ENCODE data around the gene PNN.
A peak's percentile ranks its signal among the peaks of the same experiment; 100 is the strongest.
"Not testable (repeated sequence)": the region's sequence is repeated elsewhere in the genome, so short reads cannot be mapped to it uniquely, and the experiment has no call there.

PNN gene

GRCh38 chr14:39167797-39168320 is 7.2 kb upstream of the PNN start:
- not testable (repeated sequence) for H3K27ac ChIP-seq (ENCODE audit: low read length); H3K9me3 ChIP-seq (ENCODE audit: control insufficient read depth, low read depth, low read length); H3K36me3 ChIP-seq (ENCODE audit: control insufficient read depth, low read depth, low read length); H3K27me3 ChIP-seq (ENCODE audit: control insufficient read depth, insufficient read depth, low read length); H3K4me1 ChIP-seq (ENCODE audit: control insufficient read depth, low read depth, low read length); H3K4me3 ChIP-seq (ENCODE audit: low read length); H3K9ac ChIP-seq (ENCODE audit: low read length)

DNA sequence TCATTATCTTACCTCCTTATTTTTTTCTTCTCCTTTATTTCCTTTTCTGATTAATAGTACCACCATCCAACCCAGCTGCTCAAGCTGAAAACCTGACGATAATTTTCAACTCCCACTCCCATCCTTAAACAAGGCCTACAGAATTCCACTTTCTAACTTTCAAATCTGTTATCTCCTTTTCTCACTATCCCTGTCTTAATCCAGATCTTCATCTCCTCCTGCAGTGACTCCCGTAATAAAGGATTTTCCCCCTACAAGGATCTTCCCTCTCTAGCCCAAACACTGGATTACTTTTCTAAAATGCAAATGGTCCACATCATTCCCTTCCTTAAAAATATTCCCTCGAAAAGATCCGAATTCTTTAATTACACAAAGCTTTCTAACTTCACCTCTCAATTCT is 6.5 kb upstream of the PNN start:
- no peak overlapping the region for H3K27ac ChIP-seq (ENCODE audit: low read length)
- peaks cover 6% of the 10 kb centered on the region for H3K4me1 ChIP-seq (ENCODE audit: control insufficient read depth, low read depth, low read length)
- no peaks in the 10 kb centered on the region for H3K36me3 ChIP-seq (ENCODE audit: control insufficient read depth, low read depth, low read length)
- no peak overlapping the region for H3K9ac ChIP-seq (ENCODE audit: low read length)
- H3K27me3 ChIP-seq (ENCODE audit: control insufficient read depth, insufficient read depth, low read length) = no peaks in the 10 kb centered on the region
- peak overlapping the region; percentile 96 for H3K4me3 ChIP-seq (ENCODE audit: low read length)
- no peaks in the 10 kb centered on the region for H3K9me3 ChIP-seq (ENCODE audit: control insufficient read depth, low read depth, low read length)

DNA sequence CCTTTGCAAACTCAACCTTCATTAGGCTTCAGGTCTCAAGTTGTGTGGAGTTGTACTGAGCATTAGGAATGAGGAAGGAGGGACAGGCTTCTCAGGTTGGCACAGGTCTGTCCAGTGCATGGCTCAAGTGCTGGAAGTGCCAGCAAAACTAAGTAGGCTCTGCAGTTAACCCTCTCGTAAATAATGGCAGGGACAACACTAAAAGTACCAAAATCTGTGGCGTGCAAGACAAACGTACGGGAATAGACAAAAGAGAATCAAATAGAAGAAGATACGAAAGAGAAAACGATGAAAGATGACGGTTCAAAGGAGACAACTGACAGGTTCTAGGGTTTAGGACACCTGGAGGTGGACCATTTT is 5.5 kb upstream of the PNN start:
- peaks cover 6% of the 10 kb centered on the region for H3K4me1 ChIP-seq (ENCODE audit: control insufficient read depth, low read depth, low read length)
- H3K27ac ChIP-seq (ENCODE audit: low read length) = no peak overlapping the region
- H3K9me3 ChIP-seq (ENCODE audit: control insufficient read depth, low read depth, low read length) = no peaks in the 10 kb centered on the region
- no peaks in the 10 kb centered on the region for H3K27me3 ChIP-seq (ENCODE audit: control insufficient read depth, insufficient read depth, low read length)
- H3K36me3 ChIP-seq (ENCODE audit: control insufficient read depth, low read depth, low read length) = no peaks in the 10 kb centered on the region
- peak overlapping the region; percentile 94 for H3K9ac ChIP-seq (ENCODE audit: low read length)
- peak overlapping the region; percentile 96 for H3K4me3 ChIP-seq (ENCODE audit: low read length)

DNA sequence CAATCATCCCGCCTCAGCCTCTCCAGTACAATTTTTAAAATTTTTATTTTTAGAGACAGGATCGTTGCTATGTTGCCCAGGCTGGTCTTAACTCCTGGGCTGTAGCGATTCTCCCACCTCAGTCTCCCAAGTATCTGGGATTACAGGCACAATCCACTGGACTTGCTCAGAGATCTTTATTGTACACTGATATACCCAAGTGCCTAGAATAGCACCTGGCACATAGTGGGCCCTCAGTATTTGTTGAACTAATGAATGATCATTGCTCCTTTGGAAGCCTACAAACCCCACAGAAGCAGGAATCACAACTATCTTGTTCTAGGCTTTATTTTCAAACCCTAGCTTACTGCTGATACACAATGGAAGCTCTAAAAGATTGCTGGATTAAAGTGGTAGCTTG is 1.9 kb upstream of the PNN start:
- H3K4me1 ChIP-seq (ENCODE audit: control insufficient read depth, low read depth, low read length) = peaks cover 11% of the 10 kb centered on the region
- H3K4me3 ChIP-seq (ENCODE audit: low read length) = no peak overlapping the region
- no peaks in the 10 kb centered on the region for H3K9me3 ChIP-seq (ENCODE audit: control insufficient read depth, low read depth, low read length)
- no peak overlapping the region for H3K9ac ChIP-seq (ENCODE audit: low read length)
- H3K36me3 ChIP-seq (ENCODE audit: control insufficient read depth, low read depth, low read length) = peaks cover 25% of the 10 kb centered on the region
- no peak overlapping the region for H3K27ac ChIP-seq (ENCODE audit: low read length)
- H3K27me3 ChIP-seq (ENCODE audit: control insufficient read depth, insufficient read depth, low read length) = no peaks in the 10 kb centered on the region

GRCh38 chr14:39175445-39176262 is 600 bp downstream of the PNN start:
- no peaks in the 10 kb centered on the region for H3K27me3 ChIP-seq (ENCODE audit: control insufficient read depth, insufficient read depth, low read length)
- peak overlapping the region; percentile 94 for H3K4me3 ChIP-seq (ENCODE audit: low read length)
- H3K9me3 ChIP-seq (ENCODE audit: control insufficient read depth, low read depth, low read length) = no peaks in the 10 kb centered on the region
- H3K9ac ChIP-seq (ENCODE audit: low read length) = peak overlapping the region; percentile 100
- peaks cover 49% of the 10 kb centered on the region for H3K36me3 ChIP-seq (ENCODE audit: control insufficient read depth, low read depth, low read length)
- H3K27ac ChIP-seq (ENCODE audit: low read length) = peak overlapping the region; percentile 96
- peaks cover 11% of the 10 kb centered on the region for H3K4me1 ChIP-seq (ENCODE audit: control insufficient read depth, low read depth, low read length)

GRCh38 chr14:39176263-39177167 is 1.5 kb downstream of the PNN start:
- peak overlapping the region; percentile 96 for H3K27ac ChIP-seq (ENCODE audit: low read length)
- peak overlapping the region; percentile 94 for H3K4me3 ChIP-seq (ENCODE audit: low read length)
- peaks cover 5% of the 10 kb centered on the region for H3K4me1 ChIP-seq (ENCODE audit: control insufficient read depth, low read depth, low read length)
- H3K36me3 ChIP-seq (ENCODE audit: control insufficient read depth, low read depth, low read length) = peaks cover 58% of the 10 kb centered on the region
- no peaks in the 10 kb centered on the region for H3K9me3 ChIP-seq (ENCODE audit: control insufficient read depth, low read depth, low read length)
- peak overlapping the region; percentile 100 for H3K9ac ChIP-seq (ENCODE audit: low read length)
- H3K27me3 ChIP-seq (ENCODE audit: control insufficient read depth, insufficient read depth, low read length) = no peaks in the 10 kb centered on the region

DNA sequence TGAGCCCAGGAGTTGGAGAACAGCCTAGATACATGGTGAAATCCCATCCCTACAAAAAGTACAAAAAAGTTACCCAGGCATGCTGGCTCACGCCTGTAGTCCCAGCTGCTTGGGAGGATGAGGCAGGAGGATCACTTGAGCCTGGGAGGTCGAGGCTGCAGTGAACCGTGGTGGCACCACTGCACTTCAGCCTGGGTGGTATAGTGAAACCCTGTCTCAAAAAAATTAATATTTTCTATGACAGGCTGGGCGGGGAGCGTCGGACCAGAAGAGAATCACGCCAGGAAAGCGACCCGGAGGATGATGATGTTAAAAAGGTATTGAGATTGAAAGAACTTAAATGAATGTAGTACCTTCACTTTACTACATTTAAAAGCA is 2.1 kb downstream of the PNN start:
- peak overlapping the region; percentile 94 for H3K4me3 ChIP-seq (ENCODE audit: low read length)
- H3K27me3 ChIP-seq (ENCODE audit: control insufficient read depth, insufficient read depth, low read length) = no peaks in the 10 kb centered on the region
- H3K9ac ChIP-seq (ENCODE audit: low read length) = peak overlapping the region; percentile 100
- no peak overlapping the region for H3K27ac ChIP-seq (ENCODE audit: low read length)
- H3K36me3 ChIP-seq (ENCODE audit: control insufficient read depth, low read depth, low read length) = peaks cover 64% of the 10 kb centered on the region
- peaks cover 5% of the 10 kb centered on the region for H3K4me1 ChIP-seq (ENCODE audit: control insufficient read depth, low read depth, low read length)
- no peaks in the 10 kb centered on the region for H3K9me3 ChIP-seq (ENCODE audit: control insufficient read depth, low read depth, low read length)

DNA sequence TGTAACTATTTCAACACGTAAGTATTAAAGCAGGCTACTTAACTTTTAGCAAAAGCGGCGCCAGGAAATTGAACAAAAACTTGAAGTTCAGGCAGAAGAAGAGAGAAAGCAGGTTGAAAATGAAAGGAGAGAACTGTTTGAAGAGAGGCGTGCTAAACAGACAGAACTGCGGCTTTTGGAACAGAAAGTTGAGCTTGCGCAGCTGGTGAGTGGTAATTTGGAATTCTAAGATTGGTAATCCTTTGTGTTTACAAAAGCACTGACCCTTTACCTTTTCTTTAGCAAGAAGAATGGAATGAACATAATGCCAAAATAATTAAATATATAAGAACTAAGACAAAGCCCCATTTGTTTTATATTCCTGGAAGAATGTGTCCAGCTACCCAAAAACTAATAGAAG is 4.0 kb downstream of the PNN start:
- no peak overlapping the region for H3K9ac ChIP-seq (ENCODE audit: low read length)
- H3K9me3 ChIP-seq (ENCODE audit: control insufficient read depth, low read depth, low read length) = no peaks in the 10 kb centered on the region
- no peak overlapping the region for H3K27ac ChIP-seq (ENCODE audit: low read length)
- peaks cover 83% of the 10 kb centered on the region for H3K36me3 ChIP-seq (ENCODE audit: control insufficient read depth, low read depth, low read length)
- no peak overlapping the region for H3K4me3 ChIP-seq (ENCODE audit: low read length)
- peaks cover 5% of the 10 kb centered on the region for H3K4me1 ChIP-seq (ENCODE audit: control insufficient read depth, low read depth, low read length)
- no peaks in the 10 kb centered on the region for H3K27me3 ChIP-seq (ENCODE audit: control insufficient read depth, insufficient read depth, low read length)

DNA sequence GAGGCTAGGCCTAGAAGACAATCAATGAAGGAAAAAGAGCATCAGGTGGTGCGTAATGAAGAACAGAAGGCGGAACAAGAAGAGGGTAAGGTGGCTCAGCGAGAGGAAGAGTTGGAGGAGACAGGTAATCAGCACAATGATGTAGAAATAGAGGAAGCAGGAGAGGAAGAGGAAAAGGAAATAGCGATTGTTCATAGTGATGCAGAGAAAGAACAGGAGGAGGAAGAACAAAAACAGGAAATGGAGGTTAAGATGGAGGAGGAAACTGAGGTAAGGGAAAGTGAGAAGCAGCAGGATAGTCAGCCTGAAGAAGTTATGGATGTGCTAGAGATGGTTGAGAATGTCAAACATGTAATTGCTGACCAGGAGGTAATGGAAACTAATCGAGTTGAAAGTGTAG is 5.5 kb downstream of the PNN start:
- no peak overlapping the region for H3K9ac ChIP-seq (ENCODE audit: low read length)
- H3K27me3 ChIP-seq (ENCODE audit: control insufficient read depth, insufficient read depth, low read length) = no peaks in the 10 kb centered on the region
- H3K36me3 ChIP-seq (ENCODE audit: control insufficient read depth, low read depth, low read length) = peaks cover 83% of the 10 kb centered on the region
- H3K27ac ChIP-seq (ENCODE audit: low read length) = no peak overlapping the region
- H3K4me3 ChIP-seq (ENCODE audit: low read length) = no peak overlapping the region
- peaks cover 5% of the 10 kb centered on the region for H3K4me1 ChIP-seq (ENCODE audit: control insufficient read depth, low read depth, low read length)
- H3K9me3 ChIP-seq (ENCODE audit: control insufficient read depth, low read depth, low read length) = no peaks in the 10 kb centered on the region

DNA sequence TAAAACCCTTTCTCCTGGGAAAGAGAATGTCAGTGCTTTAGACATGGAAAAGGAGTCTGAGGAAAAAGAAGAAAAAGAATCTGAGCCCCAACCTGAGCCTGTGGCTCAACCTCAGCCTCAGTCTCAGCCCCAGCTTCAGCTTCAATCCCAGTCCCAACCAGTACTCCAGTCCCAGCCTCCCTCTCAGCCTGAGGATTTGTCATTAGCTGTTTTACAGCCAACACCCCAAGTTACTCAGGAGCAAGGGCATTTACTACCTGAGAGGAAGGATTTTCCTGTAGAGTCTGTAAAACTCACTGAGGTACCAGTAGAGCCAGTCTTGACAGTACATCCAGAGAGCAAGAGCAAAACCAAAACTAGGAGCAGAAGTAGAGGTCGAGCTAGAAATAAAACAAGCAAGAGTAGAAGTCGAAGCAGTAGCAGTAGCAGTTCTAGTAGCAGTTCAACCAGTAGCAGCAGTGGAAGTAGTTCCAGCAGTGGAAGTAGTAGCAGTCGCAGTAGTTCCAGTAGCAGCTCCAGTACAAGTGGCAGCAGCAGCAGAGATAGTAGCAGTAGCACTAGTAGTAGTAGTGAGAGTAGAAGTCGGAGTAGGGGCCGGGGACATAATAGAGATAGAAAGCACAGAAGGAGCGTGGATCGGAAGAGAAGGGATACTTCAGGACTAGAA is 6.1 kb downstream of the PNN start:
- Histone ChIP-seq H3K9ac (ENCODE audit: low read length) (no peak overlapping the region), H3K36me3 (ENCODE audit: control insufficient read depth, low read depth, low read length) (peaks cover 79% of the 10 kb centered on the region), H3K9me3 (ENCODE audit: control insufficient read depth, low read depth, low read length) (no peaks in the 10 kb centered on the region), H3K27me3 (ENCODE audit: control insufficient read depth, insufficient read depth, low read length) (no peaks in the 10 kb centered on the region), H3K4me1 (ENCODE audit: control insufficient read depth, low read depth, low read length) (peaks cover 5% of the 10 kb centered on the region), H3K4me3 (ENCODE audit: low read length) (no peak overlapping the region), H3K27ac (ENCODE audit: low read length) (no peak overlapping the region)

GRCh38 chr14:39181693-39182047 is 6.6 kb downstream of the PNN start:
- Histone ChIP-seq H3K27ac (ENCODE audit: low read length) (no peak overlapping the region), H3K36me3 (ENCODE audit: control insufficient read depth, low read depth, low read length) (peaks cover 74% of the 10 kb centered on the region), H3K4me1 (ENCODE audit: control insufficient read depth, low read depth, low read length) (peaks cover 5% of the 10 kb centered on the region), H3K27me3 (ENCODE audit: control insufficient read depth, insufficient read depth, low read length) (no peaks in the 10 kb centered on the region), H3K4me3 (ENCODE audit: low read length) (no peak overlapping the region), H3K9me3 (ENCODE audit: control insufficient read depth, low read depth, low read length) (no peaks in the 10 kb centered on the region), H3K9ac (ENCODE audit: low read length) (no peak overlapping the region)

Measured in iPS-18a (cell line).